Dendritic cell treated with granulocyte-macrophage colony-stimulating factor and Interleukin-4, amounts not matched to agents 40 ng/mL and 50 ng/mL, for 4 days (primary cell): ENCODE measurements around the gene CCDC197.

Source experiments
- H3K27ac Mint-ChIP-seq: one replicate; pipeline ENCODE4 v1.8.0; 2022; ENCODE audit warnings: mild to moderate bottlenecking, mixed read lengths
- H3K27me3 Mint-ChIP-seq: one replicate; pipeline ENCODE4 v1.8.0; 2022; ENCODE audit warnings: mild to moderate bottlenecking, mixed read lengths
- H3K36me3 Mint-ChIP-seq: one replicate; pipeline ENCODE4 v1.8.0; 2022; ENCODE audit warnings: low read depth, mixed read lengths
- H3K4me1 Mint-ChIP-seq: one replicate; pipeline ENCODE4 v1.8.0; 2022; ENCODE audit warnings: low read depth, mixed read lengths
- H3K4me3 Mint-ChIP-seq: one replicate; pipeline ENCODE4 v1.8.0; 2022; ENCODE audit warnings: mild to moderate bottlenecking, moderate library complexity, mixed read lengths
- H3K9me3 Mint-ChIP-seq: one replicate; pipeline ENCODE4 v1.8.0; 2022; ENCODE audit warnings: mixed read lengths
- intact Hi-C: fragments of 100-400 bp; cut with micrococcal nuclease; formaldehyde crosslinking; loops from one replicate; pipeline ENCODE4 v1.15.0; 2022

CCDC197 gene

GRCh38 chr14:93967637-93968250 lies 29.4 kb upstream of the CCDC197 start:
- Mint-ChIP-seq H3K4me1 (peaks cover 82% of the 10 kb centered on the region), H3K27me3 (peaks cover 25% of the 10 kb centered on the region), H3K9me3 (no peaks in the 10 kb centered on the region), H3K36me3 (no peaks in the 10 kb centered on the region), H3K4me3 (no peak overlapping the region), H3K27ac (peak overlapping the region; percentile 41)
- intact Hi-C loops, result loop anchor here (10.0 kb wide), 1 partner anchor 427 kb away; no protein-coding TSS in a partner anchor

GRCh38 chr14:93969082-93969828 lies 27.8 kb upstream of the CCDC197 start:
- Mint-ChIP-seq H3K36me3 (no peaks in the 10 kb centered on the region), H3K27me3 (peaks cover 32% of the 10 kb centered on the region), H3K9me3 (no peaks in the 10 kb centered on the region), H3K27ac (peak overlapping the region; percentile 14), H3K4me3 (no peak overlapping the region), H3K4me1 (peaks cover 74% of the 10 kb centered on the region)
- intact Hi-C loops, result loop anchor here (10.0 kb wide), 1 partner anchor 426 kb away; no protein-coding TSS in a partner anchor

- peaks cover 33% of the 10 kb centered on the region for H3K27me3 Mint-ChIP-seq
- H3K27ac Mint-ChIP-seq, result no peak overlapping the region
- H3K4me3 Mint-ChIP-seq, result peak overlapping the region; percentile 71
- peaks cover 75% of the 10 kb centered on the region for H3K4me1 Mint-ChIP-seq
- H3K36me3 Mint-ChIP-seq, result no peaks in the 10 kb centered on the region
- H3K9me3 Mint-ChIP-seq, result no peaks in the 10 kb centered on the region
- intact Hi-C loops, result loop anchor here (2.0 kb wide), 1 partner anchor 30 kb away; no protein-coding TSS in a partner anchor
Observed at GRCh38 chr14:93970585-93970964, 26.5 kb upstream of the CCDC197 start.

GRCh38 chr14:93970965-93971634 lies 26.0 kb upstream of the CCDC197 start:
- Mint-ChIP-seq H3K27ac (no peak overlapping the region), H3K4me1 (peaks cover 75% of the 10 kb centered on the region), H3K4me3 (peak overlapping the region; percentile 71), H3K36me3 (no peaks in the 10 kb centered on the region), H3K27me3 (peaks cover 38% of the 10 kb centered on the region), H3K9me3 (no peaks in the 10 kb centered on the region)
- intact Hi-C loops, result loop anchor here (2.0 kb wide), 1 partner anchor 30 kb away; no protein-coding TSS in a partner anchor

GRCh38 chr14:93971635-93972027 lies 25.5 kb upstream of the CCDC197 start:
- Mint-ChIP-seq H3K27me3 (peaks cover 40% of the 10 kb centered on the region), H3K36me3 (no peaks in the 10 kb centered on the region), H3K9me3 (no peaks in the 10 kb centered on the region), H3K4me3 (no peak overlapping the region), H3K27ac (no peak overlapping the region), H3K4me1 (peaks cover 76% of the 10 kb centered on the region)
- intact Hi-C loops, result loop anchor here (2.0 kb wide), 1 partner anchor 31 kb away; no protein-coding TSS in a partner anchor

GRCh38 chr14:93972618-93973205 lies 24.4 kb upstream of the CCDC197 start:
- H3K36me3 Mint-ChIP-seq, result no peaks in the 10 kb centered on the region
- intact Hi-C loops, result no loop called here
- H3K27ac Mint-ChIP-seq, result no peak overlapping the region
- peaks cover 47% of the 10 kb centered on the region for H3K27me3 Mint-ChIP-seq
- no peaks in the 10 kb centered on the region for H3K9me3 Mint-ChIP-seq
- peaks cover 70% of the 10 kb centered on the region for H3K4me1 Mint-ChIP-seq
- H3K4me3 Mint-ChIP-seq, result no peak overlapping the region

- intact Hi-C loops, result no loop called here
- Mint-ChIP-seq H3K4me3 (no peak overlapping the region), H3K27ac (no peak overlapping the region)
Observed at GRCh38 chr14:93973607-93974006, 23.5 kb upstream of the CCDC197 start.

GRCh38 chr14:93974299-93974698 lies 22.8 kb upstream of the CCDC197 start:
- Mint-ChIP-seq H3K36me3 (no peaks in the 10 kb centered on the region), H3K4me1 (peaks cover 54% of the 10 kb centered on the region), H3K27me3 (peaks cover 45% of the 10 kb centered on the region), H3K4me3 (no peak overlapping the region), H3K27ac (no peak overlapping the region), H3K9me3 (no peaks in the 10 kb centered on the region)
- intact Hi-C loops, result no loop called here

More at GRCh38 chr14:93973607-93974006, 23.5 kb upstream of the CCDC197 start:
- peaks cover 50% of the 10 kb centered on the region for H3K27me3 Mint-ChIP-seq
- no peaks in the 10 kb centered on the region for H3K36me3 Mint-ChIP-seq
- peaks cover 61% of the 10 kb centered on the region for H3K4me1 Mint-ChIP-seq
- H3K9me3 Mint-ChIP-seq, result no peaks in the 10 kb centered on the region

GRCh38 chr14:93974833-93975232 lies 22.3 kb upstream of the CCDC197 start:
- Mint-ChIP-seq H3K27me3 (peaks cover 44% of the 10 kb centered on the region), H3K4me1 (peaks cover 49% of the 10 kb centered on the region), H3K27ac (no peak overlapping the region), H3K9me3 (no peaks in the 10 kb centered on the region), H3K36me3 (no peaks in the 10 kb centered on the region), H3K4me3 (no peak overlapping the region)
- intact Hi-C loops, result no loop called here

GRCh38 chr14:93975791-93976476 lies 21.2 kb upstream of the CCDC197 start:
- Mint-ChIP-seq H3K9me3 (no peaks in the 10 kb centered on the region), H3K4me3 (no peak overlapping the region), H3K27me3 (peaks cover 40% of the 10 kb centered on the region), H3K36me3 (no peaks in the 10 kb centered on the region), H3K27ac (no peak overlapping the region), H3K4me1 (peaks cover 39% of the 10 kb centered on the region)
- intact Hi-C loops, result no loop called here

- H3K27ac Mint-ChIP-seq, result no peak within 1 kb of the TSS
- no peaks in the 10 kb centered on the region for H3K36me3 Mint-ChIP-seq
- no peak within 1 kb of the TSS for H3K4me3 Mint-ChIP-seq
- intact Hi-C loops, result no loop called here
- H3K9me3 Mint-ChIP-seq, result no peaks in the 10 kb centered on the region
- H3K27me3 Mint-ChIP-seq, result peaks cover 40% of the 10 kb centered on the region
- peaks cover 32% of the 10 kb centered on the region for H3K4me1 Mint-ChIP-seq
Observed at GRCh38 chr14:93976477-93977057, 20.5 kb upstream of the CCDC197 start, which contains the start of gene ASB2. Gene ASB2 (minus strand): TSS chr14:93976570. CDS start chr14:93964539, 12,031 bp downstream.

- Mint-ChIP-seq H3K4me3 (no peak overlapping the region), H3K36me3 (no peaks in the 10 kb centered on the region), H3K27me3 (peaks cover 41% of the 10 kb centered on the region), H3K27ac (no peak overlapping the region), H3K9me3 (no peaks in the 10 kb centered on the region), H3K4me1 (peaks cover 38% of the 10 kb centered on the region)
- intact Hi-C loops, result no loop called here
Observed at GRCh38 chr14:93977171-93977570, 19.9 kb upstream of the CCDC197 start.
